Pancreas (tissue), 10 donors: Measurements from ENCODE around the gene SPRR2D. TPM values are rescaled to one million over a fixed set of nuclear protein-coding genes. Genes with fewer than 3 reads are reported as not detected.

Source experiments
- ATAC-seq, 4 donors: fragments of 200-7000 bp; cut with Tn5 transposase; one replicate each; pipeline versions ENCODE4 v1.8.0 to v1.9.1; 2020; ENCODE audit warnings: mild to moderate bottlenecking in 4 of 4, moderate library complexity in 4 of 4
- DNase-seq, 6 donors: peaks; one replicate each; pipeline ENCODE4 v3.0.0-alpha.2; 2020
- FAIRE-seq: peaks from 2 replicates; lab custom pipeline; 2012; peaks lifted over from hg19 to GRCh38; lab: Jason Lieb, UNC
- H3K27ac ChIP-seq, 4 donors: fragments of 200-600 bp; sonication (generic); 1 replicate in 3 of 4; 2 replicates in 1 of 4; pipeline versions ENCODE4 v1.5.0 to v1.8.0; 2020
- H3K27me3 ChIP-seq, 4 donors: fragments of 200-600 bp; one replicate each; pipeline ENCODE4 v1.8.0; 2021
- H3K36me3 ChIP-seq, 3 donors: fragments of 200-600 bp; sonication (generic) in 1 of 3; one replicate each; pipeline versions ENCODE4 v1.5.0 to v1.8.0; 2020 to 2021
- H3K4me1 ChIP-seq, 3 donors: fragments of 200-600 bp; one replicate each; pipeline ENCODE4 v1.8.0; 2021
- H3K4me3 ChIP-seq, 4 donors: fragments of 200-600 bp; sonication (generic) in 2 of 4; one replicate each; pipeline versions ENCODE4 v1.5.0 to v1.8.0; 2020 to 2021
- H3K9me3 ChIP-seq, 4 donors: fragments of 200-600 bp; one replicate each; pipeline ENCODE4 v1.8.0; 2021
- WGBS, 2 donors: extraction: QIAGEN DNeasy Blood & Tissue Kit; methylation state at CpG; one replicate each; pipeline ENCODE4 v1.1.7; 2013; 5-methylcytosine and 5-hydroxymethylcytosine counted together
- intact Hi-C, 3 donors: fragments of 100-400 bp; cut with DNase I; formaldehyde crosslinking; loops; one replicate each; pipeline versions ENCODE4 v1.11.1 to v1.14.2; 2022
- polyA plus RNA-seq, 2 donors: library from polyadenylated mRNA; stranded (reverse); fragments of 200-250 nt; gene quantifications; one replicate each; pipeline ENCODE4 v1.2.3, GENCODE V29; 2013
- total RNA-seq, 6 donors: library from RNA; stranded (reverse); fragmentation: NEBNext Ultra II Directional in 4 of 6; extraction: Animal tissue kit (Norgen Biotek cat#: 25700) in 4 of 6; gene quantifications; one replicate each; pipeline versions ENCODE4 v1.2.1 to v1.2.4, GENCODE V29; 2021 to 2023
- TF ChIP-seq, protein P1 (sequence below), 4 donors: fragments of 200-600 bp; sonication (generic) in 3 of 4; IDR thresholded peaks; one replicate each; pipeline versions ENCODE4 v1.5.0 to v1.8.0; 2021; ENCODE audit warnings: antibody characterized with exemption in 4 of 4
- donor health status: healthy with polysubstance abuse.
- donor health status: DM: no; HTN: no; CAD: no; lungs with moderate emphysema.
- donor health status: DM: no; HTN: no; CAD: no.
- donor health status: control.
- donor health status: control.
- donor health status: Bipolar disorder and iron deficiency.
- donor health status: DM: yes; HTN: yes; CAD: no.
- donor health status: DM: no; HTN: no; CAD: no.
- donor health status: DM: no; HTN: no; CAD: no.
- donor health status: DM: yes; HTN: yes; CAD: no.

Gene SPRR2D
- total RNA-seq (not detected), polyA plus RNA-seq (under 1 TPM in 1 of 2 donors, not detected in 1; 0.53 TPM)

DNA sequence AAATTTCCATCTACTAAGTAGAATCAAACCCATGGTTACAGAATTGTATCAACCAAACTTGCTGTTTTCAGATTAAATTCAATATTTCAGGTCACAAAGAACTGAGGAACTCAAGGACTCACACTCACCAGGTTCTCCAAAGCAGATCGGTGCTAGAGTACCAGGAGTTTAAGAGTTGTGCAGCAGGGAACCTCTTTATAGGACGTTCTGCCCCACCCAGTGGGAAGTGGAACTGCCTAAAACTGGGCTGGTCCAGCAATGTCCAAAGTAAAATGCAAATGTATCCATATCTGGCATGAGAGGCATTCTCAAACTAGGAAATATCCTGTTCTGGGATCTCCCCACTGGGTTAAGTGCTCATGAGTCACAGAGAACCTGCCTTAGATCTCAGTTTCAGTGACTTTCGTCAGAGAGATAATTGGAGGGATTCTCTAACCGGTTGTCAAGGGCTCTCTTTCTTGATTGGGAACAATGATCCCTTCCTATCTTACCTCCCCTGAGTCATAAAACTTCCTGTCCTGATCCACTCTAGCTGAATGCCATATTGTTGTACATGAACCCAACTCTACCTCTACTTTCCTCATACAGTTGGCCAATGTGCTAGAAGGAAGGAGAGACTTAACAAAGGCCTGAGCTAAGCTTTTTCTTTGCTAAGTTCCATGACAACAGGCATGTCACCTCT, at the start of gene SPRR2D:
Gene SPRR2D, minus strand, starts transcription at position 171 of the 682 bp plus-strand sequence. CDS start 774 bp downstream, outside the sequence.
- no peaks in the 10 kb centered on the region for H3K4me1 ChIP-seq
- no peak for DNase-seq
- H3K4me3 ChIP-seq, result no peak within 1 kb of the TSS
- no peaks in the 10 kb centered on the region for H3K36me3 ChIP-seq
- intact Hi-C loops, result loop anchor here in 1 of 3 donors (10.0 kb wide), 1 partner anchor 54 kb away; the partner anchor contains the start of gene SPRR2E
- 59 to 63% methylated on average over 4 of the region's 4 CpGs for WGBS, 2 donors
- FAIRE-seq, result no peak
- TF ChIP-seq, protein P1, sequence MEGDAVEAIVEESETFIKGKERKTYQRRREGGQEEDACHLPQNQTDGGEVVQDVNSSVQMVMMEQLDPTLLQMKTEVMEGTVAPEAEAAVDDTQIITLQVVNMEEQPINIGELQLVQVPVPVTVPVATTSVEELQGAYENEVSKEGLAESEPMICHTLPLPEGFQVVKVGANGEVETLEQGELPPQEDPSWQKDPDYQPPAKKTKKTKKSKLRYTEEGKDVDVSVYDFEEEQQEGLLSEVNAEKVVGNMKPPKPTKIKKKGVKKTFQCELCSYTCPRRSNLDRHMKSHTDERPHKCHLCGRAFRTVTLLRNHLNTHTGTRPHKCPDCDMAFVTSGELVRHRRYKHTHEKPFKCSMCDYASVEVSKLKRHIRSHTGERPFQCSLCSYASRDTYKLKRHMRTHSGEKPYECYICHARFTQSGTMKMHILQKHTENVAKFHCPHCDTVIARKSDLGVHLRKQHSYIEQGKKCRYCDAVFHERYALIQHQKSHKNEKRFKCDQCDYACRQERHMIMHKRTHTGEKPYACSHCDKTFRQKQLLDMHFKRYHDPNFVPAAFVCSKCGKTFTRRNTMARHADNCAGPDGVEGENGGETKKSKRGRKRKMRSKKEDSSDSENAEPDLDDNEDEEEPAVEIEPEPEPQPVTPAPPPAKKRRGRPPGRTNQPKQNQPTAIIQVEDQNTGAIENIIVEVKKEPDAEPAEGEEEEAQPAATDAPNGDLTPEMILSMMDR (IDR thresholded peaks at IDR 0.05), result no peak
- no peak for ATAC-seq
- H3K27me3 ChIP-seq, result peaks cover 0 to 3% (median 0%) of the 10 kb centered on the region in 4 donors
- no peak within 1 kb of the TSS for H3K27ac ChIP-seq
- H3K9me3 ChIP-seq, result no peaks in the 10 kb centered on the region

DNA sequence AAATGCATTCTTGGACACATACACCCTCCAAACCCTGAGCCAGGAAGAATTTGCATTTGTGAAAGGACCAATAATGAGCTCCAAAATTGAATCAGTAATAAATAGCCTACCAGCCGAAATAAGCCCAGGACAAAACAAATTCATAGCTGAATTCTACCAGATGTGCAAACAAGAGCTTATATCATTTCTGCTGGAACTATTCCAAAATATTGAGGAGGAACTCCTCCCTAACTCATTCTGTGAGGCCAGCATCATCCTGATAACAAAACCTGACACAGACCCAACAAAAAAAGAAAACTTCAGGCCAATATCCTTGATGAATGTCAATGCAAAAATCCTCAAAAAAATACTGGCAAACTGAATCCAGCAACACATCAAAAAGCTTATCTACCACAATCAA, 46.7 kb upstream of the SPRR2D start:
- 36 to 65% methylated on average over 1 of the region's 1 CpG for WGBS, 2 donors
- H3K27me3 ChIP-seq, result no peaks in the 10 kb centered on the region
- no peak for FAIRE-seq
- TF ChIP-seq, protein P1 (IDR thresholded peaks at IDR 0.05), result no peak
- no peaks in the 10 kb centered on the region for H3K4me1 ChIP-seq
- H3K36me3 ChIP-seq, result no peaks in the 10 kb centered on the region
- no peak for ATAC-seq
- H3K4me3 ChIP-seq, result no peak overlapping the region
- H3K9me3 ChIP-seq, result no peaks in the 10 kb centered on the region
- no peak for DNase-seq
- intact Hi-C loops, result no loop called here
- H3K27ac ChIP-seq, result no peak overlapping the region

DNA sequence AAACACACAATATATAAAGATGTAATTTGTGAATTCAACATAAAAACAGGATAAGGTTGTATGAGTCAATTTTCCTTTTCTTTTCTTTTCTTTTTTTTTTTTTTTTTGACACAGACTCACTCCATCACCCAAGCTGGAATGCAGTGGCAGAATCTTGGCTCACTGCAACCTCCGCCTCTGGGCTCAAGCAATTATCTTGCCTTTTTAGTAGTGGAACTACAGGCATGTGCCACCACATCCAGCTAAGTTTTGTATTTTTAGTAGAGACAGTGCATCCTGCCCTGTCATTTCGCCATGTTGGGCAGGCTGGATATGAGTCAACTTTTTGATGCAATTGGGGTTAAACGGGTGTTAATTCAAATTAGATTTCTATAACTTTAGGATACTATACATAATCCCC, 40.8 kb upstream of the SPRR2D start:
- TF ChIP-seq, protein P1 (IDR thresholded peaks at IDR 0.05), result no peak
- ATAC-seq (no peak), DNase-seq (no peak), FAIRE-seq (no peak)
- Histone ChIP-seq H3K9me3 (no peaks in the 10 kb centered on the region), H3K27ac (no peak overlapping the region), H3K36me3 (no peaks in the 10 kb centered on the region), H3K4me1 (no peaks in the 10 kb centered on the region), H3K4me3 (no peak overlapping the region), H3K27me3 (no peaks in the 10 kb centered on the region)
- intact Hi-C loops, result no loop called here
- WGBS, 2 donors, result 89% methylated on average over 3 of the region's 3 CpGs

DNA sequence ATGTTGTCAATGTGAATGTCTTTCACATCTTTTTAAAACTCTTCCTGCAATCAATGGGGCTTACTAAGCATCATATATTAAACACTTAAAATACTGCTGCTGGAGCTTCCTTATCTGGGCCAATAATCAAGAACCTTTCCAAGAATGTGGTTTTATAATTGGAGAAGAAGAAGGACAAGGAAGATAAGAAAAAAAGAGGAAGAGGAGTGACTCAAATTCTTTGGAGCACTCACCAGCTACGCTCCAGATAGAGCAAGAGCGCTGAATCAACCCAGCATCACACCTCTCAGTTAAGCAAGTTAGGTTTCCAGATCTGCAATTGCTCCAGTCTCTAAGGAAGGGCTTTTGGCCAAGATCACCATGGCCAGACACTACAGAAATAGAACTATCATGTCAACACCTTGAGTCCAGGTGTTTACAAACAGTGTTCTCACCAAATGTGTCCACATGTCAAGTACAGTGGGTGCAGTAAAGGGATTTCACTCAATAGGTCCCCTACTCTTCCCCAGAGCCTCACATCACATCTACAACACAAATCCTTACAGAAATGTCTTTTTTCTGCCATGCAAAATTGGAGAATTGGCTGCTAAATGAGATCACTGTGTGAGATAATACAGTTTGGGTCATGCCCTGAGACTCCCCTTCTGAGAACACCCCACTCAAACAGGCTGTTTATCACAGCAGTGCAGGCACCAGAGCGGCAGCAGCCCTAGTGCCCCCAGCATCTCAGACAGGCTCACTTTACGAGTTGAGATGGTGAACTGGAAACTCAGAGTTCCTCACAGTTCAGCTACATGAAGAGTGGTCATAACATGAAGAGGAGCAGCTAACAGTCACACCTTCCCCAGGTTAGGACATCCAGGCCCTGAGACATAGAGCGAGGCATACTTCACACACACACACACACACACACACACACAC, 32.1 kb upstream of the SPRR2D start:
- DNase-seq (no peak), FAIRE-seq (no peak), ATAC-seq (no peak)
- no peak overlapping the region for H3K27ac ChIP-seq
- intact Hi-C loops, result no loop called here
- no peaks in the 10 kb centered on the region for H3K9me3 ChIP-seq
- 82 to 89% methylated on average over 5 of the region's 5 CpGs for WGBS, 2 donors
- TF ChIP-seq, protein P1 (IDR thresholded peaks at IDR 0.05), result no peak
- no peaks in the 10 kb centered on the region for H3K36me3 ChIP-seq
- no peaks in the 10 kb centered on the region for H3K4me1 ChIP-seq
- H3K4me3 ChIP-seq, result no peak overlapping the region
- H3K27me3 ChIP-seq, result no peaks in the 10 kb centered on the region
